AG04449 (cell line): ENCODE results near the gene KEAP1.

Source experiments
- CTCF ChIA-PET: fragments of 350-600 bp; formaldehyde crosslinking; extraction: SDS; loops from one replicate; lab custom pipeline; 2021; ENCODE audit warnings: antibody characterized with exemption; lab: Yijun Ruan, JAX
- POLR2A ChIA-PET: fragments of 400-600, 350-600 bp; formaldehyde crosslinking; extraction: SDS; loops from one replicate; lab custom pipeline; 2020; ENCODE audit warnings: antibody characterized with exemption, inconsistent platforms; lab: Yijun Ruan, JAX
- DNase-seq: peaks from one replicate; pipeline ENCODE4 v3.0.0-alpha.2; 2010; ENCODE audit warnings: low read depth, low spot score
- H3K4me3 ChIP-seq: 2 replicates; pipeline ENCODE4 v1.5.1; 2011; ENCODE audit warnings: low read depth, mild to moderate bottlenecking, control low read depth, low read length
- TF ChIP-seq, protein P1 (sequence below): IDR thresholded peaks from one replicate; pipeline ENCODE4 v1.5.1; 2011; ENCODE audit warnings: mild to moderate bottlenecking, moderate library complexity, low read length, control low read depth, inconsistent platforms; ENCODE audit not compliant: insufficient read depth; ENCODE audit errors: missing control alignments

The KEAP1 gene

DNA sequence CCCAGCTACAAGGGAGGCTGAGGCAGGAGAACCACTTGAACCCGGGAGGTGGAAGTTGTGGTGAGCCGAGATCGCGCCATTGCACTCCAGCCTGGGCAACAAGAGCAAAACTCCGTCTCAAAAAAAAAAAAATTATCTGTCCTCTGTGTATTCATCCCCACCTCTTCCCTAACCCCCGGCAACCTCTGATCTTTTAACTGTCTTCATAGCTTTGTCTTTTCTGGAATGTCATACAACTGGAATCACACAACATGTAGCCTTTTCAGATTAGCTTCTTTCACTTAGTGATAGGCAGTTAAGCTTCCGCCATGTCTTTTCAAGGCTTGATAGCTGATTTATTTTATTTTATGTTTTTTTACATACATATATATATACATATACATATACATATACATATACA is 22.5 kb upstream of the KEAP1 start:
- TF ChIP-seq, protein P1, sequence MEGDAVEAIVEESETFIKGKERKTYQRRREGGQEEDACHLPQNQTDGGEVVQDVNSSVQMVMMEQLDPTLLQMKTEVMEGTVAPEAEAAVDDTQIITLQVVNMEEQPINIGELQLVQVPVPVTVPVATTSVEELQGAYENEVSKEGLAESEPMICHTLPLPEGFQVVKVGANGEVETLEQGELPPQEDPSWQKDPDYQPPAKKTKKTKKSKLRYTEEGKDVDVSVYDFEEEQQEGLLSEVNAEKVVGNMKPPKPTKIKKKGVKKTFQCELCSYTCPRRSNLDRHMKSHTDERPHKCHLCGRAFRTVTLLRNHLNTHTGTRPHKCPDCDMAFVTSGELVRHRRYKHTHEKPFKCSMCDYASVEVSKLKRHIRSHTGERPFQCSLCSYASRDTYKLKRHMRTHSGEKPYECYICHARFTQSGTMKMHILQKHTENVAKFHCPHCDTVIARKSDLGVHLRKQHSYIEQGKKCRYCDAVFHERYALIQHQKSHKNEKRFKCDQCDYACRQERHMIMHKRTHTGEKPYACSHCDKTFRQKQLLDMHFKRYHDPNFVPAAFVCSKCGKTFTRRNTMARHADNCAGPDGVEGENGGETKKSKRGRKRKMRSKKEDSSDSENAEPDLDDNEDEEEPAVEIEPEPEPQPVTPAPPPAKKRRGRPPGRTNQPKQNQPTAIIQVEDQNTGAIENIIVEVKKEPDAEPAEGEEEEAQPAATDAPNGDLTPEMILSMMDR, result no peak
- DNase-seq, result no peak
- POLR2A ChIA-PET, result interaction anchor here (0.6 kb wide), 1 partner anchor 32 kb away, joined by 3 read pairs; no protein-coding TSS in a partner anchor
- no peak overlapping the region for H3K4me3 ChIP-seq
- CTCF ChIA-PET, result interaction anchor here (1.3 kb wide), 1 partner anchor 20 kb away, joined by 3 read pairs; no protein-coding TSS in a partner anchor

DNA sequence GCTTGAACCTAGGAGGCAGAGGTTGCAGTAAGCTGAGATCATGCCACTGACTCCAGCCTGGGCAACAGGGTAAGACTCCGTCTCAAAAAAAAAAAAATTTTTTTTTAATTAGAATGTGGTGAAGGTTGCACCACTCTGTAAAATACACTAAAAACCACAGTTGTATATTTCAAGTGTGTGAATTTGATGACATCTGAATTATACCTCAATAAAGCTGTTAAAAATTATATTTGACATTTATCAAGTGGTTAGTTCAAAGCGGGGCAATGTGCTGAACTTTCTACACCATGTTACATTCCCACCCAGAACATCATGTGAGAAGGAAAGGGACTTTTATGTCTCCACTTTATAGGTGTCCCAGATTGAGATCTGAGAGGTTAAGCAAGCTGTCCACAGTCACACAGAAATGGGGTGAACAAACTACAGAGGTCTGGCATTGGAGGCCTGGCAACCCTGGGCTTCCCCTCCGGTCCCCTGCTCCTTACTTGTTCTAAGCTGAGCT is 20.0 kb upstream of the KEAP1 start:
- POLR2A ChIA-PET, result no interaction called here
- TF ChIP-seq, protein P1, result no peak
- CTCF ChIA-PET, result interaction anchor here (1.2 to 2.6 kb wide), 6 partner anchors 12 to 107 kb away, joined by 3 to 10 read pairs (median 4); no protein-coding TSS in a partner anchor

DNA sequence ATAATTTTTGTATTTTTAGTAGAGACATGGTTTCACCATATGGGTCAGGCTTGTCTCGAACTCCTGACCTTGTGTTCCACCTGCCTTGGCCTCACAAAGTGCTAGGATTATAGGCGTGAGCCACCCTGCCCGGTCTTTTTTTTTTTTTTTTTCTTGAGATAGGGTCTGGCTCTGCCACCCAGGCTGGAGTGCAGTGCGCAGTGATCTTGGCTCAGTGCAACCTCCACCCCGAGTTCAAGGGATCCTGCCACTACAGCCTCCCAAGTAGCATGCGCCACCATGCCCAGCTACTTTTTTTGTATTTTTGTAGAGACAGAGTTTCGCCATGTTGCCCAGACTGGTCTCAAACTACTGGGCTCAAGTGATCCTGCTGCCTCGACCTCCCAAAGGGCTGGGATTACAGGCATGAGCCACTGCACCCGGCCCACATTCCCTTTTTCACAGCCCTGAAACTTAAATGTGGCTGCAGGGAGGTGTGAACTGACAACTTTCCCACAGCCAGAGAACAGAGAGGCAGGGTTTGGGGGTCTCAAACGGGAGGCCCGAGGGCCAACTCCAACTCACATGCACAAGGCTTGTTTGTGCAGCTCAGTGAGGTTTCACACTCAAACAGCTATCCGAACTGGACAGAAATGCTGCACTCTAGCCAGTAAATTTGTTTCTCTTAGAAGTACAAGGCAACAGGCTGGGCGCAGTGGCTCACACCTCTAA is 18.5 kb upstream of the KEAP1 start:
- TF ChIP-seq, protein P1, result no peak
- H3K4me3 ChIP-seq, result no peak overlapping the region
- ChIA-PET POLR2A (no interaction called here), CTCF (interaction anchor here (0.9 to 2.6 kb wide), 4 partner anchors 11 to 105 kb away, joined by 3 to 10 read pairs (median 4); no protein-coding TSS in a partner anchor)
- DNase-seq, result no peak

More for the DNA sequence above, 20.0 kb upstream of the KEAP1 start:
- no peak for DNase-seq
- H3K4me3 ChIP-seq, result no peak overlapping the region

DNA sequence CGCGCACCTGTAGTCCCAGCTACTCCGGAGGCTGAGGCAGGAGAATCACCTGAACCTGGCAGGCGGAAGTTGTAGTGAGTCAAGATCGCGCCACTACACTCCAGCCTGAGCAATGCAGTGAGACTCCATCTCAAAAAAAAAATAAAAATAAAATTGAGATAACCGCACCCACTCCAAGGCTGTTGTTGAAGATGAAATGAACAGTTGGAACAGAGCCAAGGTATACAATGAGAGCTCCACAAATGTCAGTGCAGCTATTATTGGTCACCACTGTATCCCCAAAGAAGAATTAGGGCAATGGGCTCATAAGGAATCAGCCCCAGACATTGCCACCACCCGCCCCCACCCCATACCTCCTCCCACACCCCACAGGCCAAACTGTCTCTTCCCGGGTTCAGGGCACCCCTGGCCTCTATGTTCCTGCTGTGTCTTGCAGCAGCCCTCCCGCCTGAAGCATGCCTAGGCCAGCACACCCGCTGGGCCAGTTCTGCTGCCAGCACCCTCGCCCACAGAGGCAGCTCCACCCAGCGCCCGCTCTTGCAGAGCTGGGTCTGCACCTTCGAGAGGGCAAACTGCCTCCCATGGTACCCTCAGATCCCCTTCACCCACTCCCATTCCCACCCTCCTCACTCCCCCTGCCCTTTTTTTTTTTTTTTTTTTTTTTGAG is 17.6 kb upstream of the KEAP1 start:
- no peak for DNase-seq
- POLR2A ChIA-PET, result no interaction called here
- TF ChIP-seq, protein P1, result no peak
- CTCF ChIA-PET, result interaction anchor here (0.7 to 1.3 kb wide), 2 partner anchors 12 to 15 kb away, joined by 3 to 8 read pairs; no protein-coding TSS in a partner anchor
- no peak overlapping the region for H3K4me3 ChIP-seq

DNA sequence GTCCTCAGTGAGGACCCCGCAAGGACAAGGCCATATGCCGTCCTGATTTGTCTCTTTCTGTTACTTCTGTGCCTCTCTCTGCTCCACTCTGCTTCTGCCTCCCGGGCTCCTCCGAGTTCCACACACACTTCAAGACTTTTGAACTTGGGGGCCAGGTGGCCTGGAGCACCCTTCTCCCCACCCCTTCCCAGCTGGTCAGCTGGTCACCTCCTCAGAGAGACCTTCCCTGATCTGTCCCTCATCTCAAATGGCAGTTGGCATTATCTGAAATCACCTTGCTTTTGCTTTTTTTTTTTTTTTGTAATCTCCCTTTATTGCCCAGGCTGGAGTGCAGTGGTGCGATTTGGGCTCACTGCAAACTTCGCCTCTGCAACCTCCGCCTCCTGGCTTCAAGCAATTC is 16.3 kb upstream of the KEAP1 start:
- ChIA-PET POLR2A (no interaction called here), CTCF (interaction anchor here (0.7 to 1.3 kb wide), 4 partner anchors 8 to 39 kb away, joined by 3 to 8 read pairs (median 3); no protein-coding TSS in a partner anchor)
- DNase-seq, result no peak
- no peak overlapping the region for H3K4me3 ChIP-seq
- TF ChIP-seq, protein P1, result no peak
